ENCODE data around the gene MYADM.
A peak's percentile ranks its signal among the peaks of the same experiment; 100 is the strongest.

Gene MYADM

DNA sequence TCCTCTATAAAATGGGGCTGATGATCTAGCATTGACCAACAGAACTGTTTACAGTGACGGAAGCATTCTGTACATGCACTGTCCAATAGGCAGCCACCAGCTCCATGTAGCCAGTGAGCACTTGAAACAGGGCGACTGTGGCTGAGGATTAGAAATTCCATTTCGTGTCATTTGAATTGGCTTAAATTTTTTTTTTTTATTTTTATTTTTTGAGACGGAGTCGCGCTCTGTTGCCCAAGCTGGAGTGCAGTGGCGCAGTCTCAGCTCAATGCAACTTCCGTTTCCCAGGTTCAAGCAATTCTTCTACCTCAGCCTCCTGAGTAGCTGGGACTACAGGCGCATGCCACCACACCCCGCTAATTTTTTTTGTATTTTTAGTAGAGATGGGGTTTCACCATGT is 17.4 kb downstream of the MYADM start:
- DNase-seq (ENCODE audit: low read depth), result no peak

- no peak for DNase-seq (ENCODE audit: low read depth)
Observed at GRCh38 chr19:53892301-53892980, 24.8 kb downstream of the MYADM start.

- no peak for DNase-seq (ENCODE audit: low read depth)
Observed at GRCh38 chr19:53892981-53893325, 25.3 kb downstream of the MYADM start.

DNA sequence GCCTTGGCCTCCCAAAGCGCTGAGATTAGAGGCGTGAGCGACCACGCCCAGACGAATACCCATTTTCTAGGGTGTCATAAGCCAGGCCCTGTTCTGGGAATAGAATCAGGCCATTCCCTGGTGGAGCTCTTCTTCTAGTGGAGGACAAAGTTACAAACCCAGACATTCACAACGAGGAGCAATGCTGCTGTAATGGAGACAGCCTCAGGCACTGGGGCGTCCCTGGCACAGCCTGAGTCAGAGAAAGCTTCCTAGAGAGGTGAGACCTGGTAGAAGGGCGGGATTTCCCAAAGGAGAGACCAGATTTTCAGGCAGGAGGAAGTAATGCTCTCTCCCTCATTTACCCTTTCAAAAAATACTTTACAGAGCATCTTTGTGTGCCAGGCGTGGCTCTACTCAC is 27.0 kb downstream of the MYADM start:
- no peak for DNase-seq (ENCODE audit: low read depth)

DNA sequence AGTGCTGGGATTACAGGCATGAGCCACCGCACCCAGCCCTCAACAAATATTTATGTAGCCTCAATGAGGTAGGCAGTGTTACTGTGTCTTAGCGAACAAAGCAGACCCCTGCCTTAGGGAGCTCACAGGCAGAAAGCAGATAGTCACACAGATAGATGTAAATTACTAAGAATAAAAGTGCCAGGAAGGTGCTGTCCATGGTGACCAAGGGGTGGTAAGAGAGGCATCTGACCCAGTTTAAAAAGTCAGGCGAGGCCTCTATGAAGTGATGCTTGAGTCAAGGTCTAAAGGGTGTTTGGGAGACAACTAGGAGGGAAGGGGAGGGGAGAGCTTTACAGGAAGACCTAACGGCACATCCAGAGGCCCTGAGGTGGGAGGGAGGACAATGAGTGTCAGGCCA is 29.0 kb downstream of the MYADM start:
- no peak for DNase-seq (ENCODE audit: low read depth)

- DNase-seq (ENCODE audit: low read depth), result no peak
Observed at GRCh38 chr19:53897459-53897858, 29.8 kb downstream of the MYADM start.

DNA sequence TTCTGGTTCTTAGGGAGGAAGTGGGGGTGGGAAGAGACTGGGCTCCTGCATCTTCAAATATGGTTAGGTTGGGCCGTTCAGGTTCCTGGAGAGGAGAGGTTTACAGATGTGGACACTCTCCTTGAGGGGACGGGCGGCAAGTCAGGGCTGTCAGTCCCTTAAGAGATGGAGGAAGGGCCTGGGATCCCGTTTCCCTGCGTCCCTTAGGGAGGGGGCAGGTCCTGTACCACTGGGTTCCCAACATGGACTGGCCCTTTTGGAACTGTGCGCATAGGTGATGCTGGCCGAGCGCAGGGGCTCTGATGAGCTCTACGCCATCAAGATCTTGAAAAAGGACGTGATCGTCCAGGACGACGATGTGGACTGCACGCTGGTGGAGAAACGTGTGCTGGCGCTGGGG is 30.5 kb downstream of the MYADM start:
- DNase-seq (ENCODE audit: low read depth), result no peak

DNA sequence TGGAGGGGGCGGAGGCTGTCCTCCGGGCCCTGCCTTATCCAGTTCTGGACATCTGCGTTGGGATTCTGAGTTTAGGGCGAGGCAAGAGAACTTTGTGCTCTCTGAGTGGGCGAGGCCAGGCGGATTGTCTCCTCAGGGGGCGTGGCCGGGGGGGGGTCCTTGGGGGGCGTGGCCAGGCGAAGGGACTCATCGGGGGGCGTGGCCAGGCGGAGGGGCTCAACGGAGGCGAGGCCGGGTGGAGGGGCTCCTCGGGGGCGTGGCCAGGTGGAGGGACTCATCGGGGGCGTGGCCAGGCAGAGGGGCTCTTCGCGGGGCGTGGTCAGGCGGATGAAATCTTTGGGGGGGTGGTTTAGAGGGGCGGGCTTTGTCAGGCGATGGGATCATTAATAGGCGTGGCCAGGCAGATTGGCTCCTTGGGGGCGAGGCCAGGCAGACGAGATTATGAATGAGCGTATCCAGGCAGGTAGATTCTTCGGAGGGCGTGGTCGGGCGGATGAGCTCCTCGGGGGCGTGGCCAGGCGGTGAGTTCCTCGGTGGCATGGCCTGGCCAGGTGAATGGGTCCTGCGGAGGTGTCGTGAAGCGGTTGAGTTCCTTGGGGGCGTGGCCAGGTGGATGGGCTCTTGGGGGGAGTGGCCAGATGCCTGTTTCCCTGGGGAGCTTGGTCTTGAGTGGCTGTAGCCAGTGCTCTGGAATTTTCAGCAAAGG is 31.1 kb downstream of the MYADM start:
- no peak for DNase-seq (ENCODE audit: low read depth)

- no peak for DNase-seq (ENCODE audit: low read depth)
Observed at GRCh38 chr19:53900191-53900860, 32.6 kb downstream of the MYADM start.

DNA sequence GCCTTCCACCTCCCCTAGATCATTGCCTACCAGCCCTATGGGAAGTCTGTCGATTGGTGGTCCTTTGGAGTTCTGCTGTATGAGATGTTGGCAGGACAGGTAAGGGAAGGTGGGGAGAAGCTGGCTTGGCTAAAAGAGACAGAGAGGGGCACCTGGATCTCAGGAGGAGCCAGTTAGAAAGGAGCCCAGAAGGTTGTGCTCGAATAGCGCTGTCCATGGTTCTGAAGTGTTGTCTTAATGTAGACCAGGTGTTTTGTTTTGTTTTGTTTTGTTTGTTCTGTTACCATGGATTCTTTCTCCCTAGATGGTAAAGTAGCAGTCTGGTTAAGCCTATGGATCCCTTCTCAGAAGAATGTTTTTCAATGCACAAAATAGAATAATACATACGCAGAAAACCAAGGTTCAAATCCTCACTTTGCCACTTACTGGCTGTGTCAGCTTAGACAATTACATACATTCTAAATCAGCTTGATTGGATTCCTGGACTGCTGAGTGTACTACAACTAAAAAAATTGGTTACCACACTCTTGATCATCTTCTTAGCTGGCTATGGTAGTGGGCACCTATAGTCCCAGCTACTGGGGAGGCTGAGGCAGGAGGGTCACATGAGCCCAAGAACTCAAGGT is 35.5 kb downstream of the MYADM start:
- no peak for DNase-seq (ENCODE audit: low read depth)

- no peak for DNase-seq (ENCODE audit: low read depth)
Observed at GRCh38 chr19:53904909-53905308, 37.2 kb downstream of the MYADM start.

- no peak for DNase-seq (ENCODE audit: low read depth)
Observed at GRCh38 chr19:53905787-53906186, 38.1 kb downstream of the MYADM start.

GRCh38 chr19:53906211-53907192 is 38.8 kb downstream of the MYADM start:
- peak; percentile 59 for DNase-seq (ENCODE audit: low read depth)

- no peak for DNase-seq (ENCODE audit: low read depth)
Observed at GRCh38 chr19:53907193-53907581, 39.5 kb downstream of the MYADM start.

DNA sequence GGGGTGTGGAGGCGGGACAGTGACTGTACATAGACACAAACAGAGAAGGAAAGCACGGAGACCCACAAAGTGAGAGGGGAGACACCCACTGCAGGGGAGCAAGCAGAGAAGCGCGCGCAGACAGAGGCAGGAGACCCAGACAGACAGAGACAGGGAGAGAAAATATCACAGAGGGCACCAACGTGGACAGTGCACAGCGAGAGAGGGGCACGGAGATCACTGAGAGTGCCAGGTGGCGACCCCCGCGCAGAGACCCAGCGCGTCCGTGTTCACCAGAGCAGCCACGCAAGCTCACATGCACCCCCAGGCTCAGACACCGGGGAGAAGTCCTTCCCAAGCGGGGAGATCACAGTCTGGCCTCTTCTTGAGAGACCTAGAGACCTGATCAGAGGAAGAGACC is 40.0 kb downstream of the MYADM start:
- no peak for DNase-seq (ENCODE audit: low read depth)

DNA sequence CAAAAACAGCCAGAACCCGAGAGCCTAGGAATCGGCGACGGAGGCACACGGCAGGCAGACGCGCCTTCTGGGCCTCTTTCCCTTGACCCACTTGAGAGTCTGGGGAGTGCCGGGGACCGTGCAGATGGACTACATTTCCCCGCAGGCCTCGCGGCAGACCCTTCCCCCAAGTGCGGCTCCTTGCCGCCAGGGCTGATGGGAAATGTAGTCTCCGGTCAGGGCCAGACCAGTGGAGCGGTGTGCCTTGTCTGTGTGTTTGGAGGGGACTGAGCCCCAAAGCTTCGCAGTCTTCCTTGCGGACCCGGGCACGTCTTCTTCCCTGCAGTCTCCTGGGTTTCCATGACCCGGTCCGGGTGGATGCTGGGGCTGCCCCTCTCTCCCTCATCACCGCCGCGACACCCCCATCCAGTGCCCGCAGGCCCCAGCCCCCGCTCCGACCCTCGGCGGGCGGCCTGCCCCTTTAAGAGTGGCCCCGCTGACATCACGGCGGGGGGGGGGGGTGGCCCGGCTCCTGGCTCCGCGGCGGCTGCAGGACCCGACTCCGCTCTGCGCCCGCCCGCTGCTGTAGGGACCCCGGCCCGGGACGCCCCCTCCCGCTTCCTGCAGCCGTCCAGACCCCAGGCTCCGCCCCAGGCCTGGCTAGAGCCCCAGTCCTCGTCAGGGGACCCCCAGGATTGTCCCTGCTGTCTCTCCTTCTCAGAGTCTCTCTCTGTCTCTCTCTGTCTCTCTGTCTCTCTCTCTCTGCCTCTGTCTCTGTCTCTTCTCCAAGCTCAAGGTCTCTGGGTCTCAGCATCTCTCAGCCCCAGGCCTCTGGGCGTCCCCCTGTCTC is 40.6 kb downstream of the MYADM start:
- peak; percentile 17 for DNase-seq (ENCODE audit: low read depth)

DNA sequence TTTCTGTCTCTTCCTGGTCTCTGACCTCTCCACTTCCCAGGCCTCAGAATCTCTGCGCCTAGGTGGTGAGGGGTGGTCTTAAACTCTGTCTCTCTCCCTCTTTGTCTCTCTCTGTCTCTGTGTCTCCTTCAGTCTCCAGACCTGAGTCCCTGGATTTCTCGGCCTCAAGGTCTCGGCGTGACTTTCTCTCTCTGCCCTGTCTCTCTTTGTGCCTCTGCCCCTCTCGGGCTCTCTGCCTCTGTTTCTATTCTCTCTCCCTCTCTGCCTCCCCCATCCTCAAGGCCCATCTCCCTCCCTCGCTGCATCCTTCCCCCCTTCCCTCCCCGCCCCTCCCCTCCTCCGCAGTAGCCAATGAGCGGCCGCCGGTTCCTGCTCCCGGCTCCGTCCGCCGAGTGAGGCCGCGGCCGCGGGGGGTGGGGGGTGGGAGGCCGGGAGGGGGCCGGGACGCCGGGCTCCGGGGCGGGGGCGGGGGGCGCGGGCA is 41.3 kb downstream of the MYADM start, which contains the start of gene CACNG7:
CACNG7 (plus strand) TSS at position 344 of the 481 bp plus-strand sequence. CDS start 3,554 bp downstream, outside the sequence.
- DNase-seq (ENCODE audit: low read depth), result no peak

- DNase-seq (ENCODE audit: low read depth), result no peak
Observed at GRCh38 chr19:53909471-53910169, 41.9 kb downstream of the MYADM start.

DNA sequence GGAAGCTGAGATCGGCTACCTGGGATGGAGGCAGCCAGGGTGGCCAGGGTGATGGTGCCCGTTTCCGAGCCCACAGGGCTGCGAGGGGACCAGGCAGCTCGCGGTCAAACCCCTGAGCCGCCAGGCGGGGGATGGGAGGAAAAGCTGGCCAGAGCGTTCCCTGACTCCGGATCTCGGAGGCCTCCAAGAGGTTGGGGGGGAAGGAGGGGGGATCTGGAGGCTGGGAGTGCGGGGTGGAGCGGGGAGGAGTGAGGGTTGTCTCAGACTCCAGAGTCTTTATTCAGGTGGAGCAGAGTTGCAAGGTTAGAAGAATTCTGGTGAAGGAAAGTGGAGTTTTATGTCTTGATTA is 42.5 kb downstream of the MYADM start:
- no peak for DNase-seq (ENCODE audit: low read depth)

DNA sequence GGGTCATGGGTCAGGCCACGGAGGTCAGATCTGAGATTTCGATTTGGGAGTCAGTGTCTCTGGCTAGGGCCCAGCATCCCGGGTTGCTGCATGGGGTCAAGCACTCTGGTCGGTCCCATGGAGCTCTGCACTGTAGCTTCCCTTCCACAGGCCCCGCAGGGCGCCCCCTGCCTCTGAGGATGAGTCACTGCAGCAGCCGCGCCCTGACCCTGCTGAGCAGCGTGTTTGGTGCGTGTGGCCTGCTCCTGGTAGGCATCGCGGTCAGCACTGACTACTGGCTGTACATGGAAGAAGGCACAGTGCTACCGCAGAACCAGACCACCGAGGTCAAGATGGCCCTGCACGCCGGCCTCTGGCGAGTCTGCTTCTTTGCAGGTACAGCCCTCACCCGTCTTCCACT is 45.0 kb downstream of the MYADM start:
- no peak for DNase-seq (ENCODE audit: low read depth)

All from stimulated activated CD8-positive, alpha-beta memory T cell treated with anti-CD3 and anti-CD28 coated beads, Interleukin-7, amount 100 ng/mL, for 24 hours (primary cell).